ENCODE results near the gene BRPF3.

- TF ChIP-seq ZNF768 (tag by site-specific recombination; IDR thresholded peaks at IDR 0.05): 0 out of 2 replicates have a peak, but pooled peaks have one; percentile 14
- TF ChIP-seq ZNF174 (tag by site-specific recombination; IDR thresholded peaks at IDR 0.05): no peak
- TF ChIP-seq ZSCAN30 (tag by site-specific recombination; IDR thresholded peaks at IDR 0.05): no peak
- TF ChIP-seq PBX3 (CRISPR knock-in tag; IDR thresholded peaks at IDR 0.05): no peak
- TF ChIP-seq ZNF133 (tag by site-specific recombination; IDR thresholded peaks at IDR 0.05): no peak
- TF ChIP-seq ZNF670 (tag by site-specific recombination; IDR thresholded peaks at IDR 0.05; ENCODE audit: low read depth): no peak
- no peak for TF ChIP-seq CTCF (tag by site-specific recombination; IDR thresholded peaks at IDR 0.05)
- TF ChIP-seq ZNF16 (tag by site-specific recombination; IDR thresholded peaks at IDR 0.05; ENCODE audit: low read depth): no peak
- no peak for TF ChIP-seq ZNF23 (tag by site-specific recombination; IDR thresholded peaks at IDR 0.05; ENCODE audit: borderline replicate concordance)
- TF ChIP-seq TCF7L2 (IDR thresholded peaks at IDR 0.05; ENCODE audit: borderline replicate concordance, low read depth, low read length): no peak
- no peak for TF ChIP-seq ZNF785 (tag by site-specific recombination; IDR thresholded peaks at IDR 0.05)
- TF ChIP-seq ZBTB21 (tag by site-specific recombination; IDR thresholded peaks at IDR 0.05): no peak
- TF ChIP-seq ZBTB10 (tag by site-specific recombination; IDR thresholded peaks at IDR 0.05): no peak
- no peak for TF ChIP-seq ZBTB17 (tag by site-specific recombination; IDR thresholded peaks at IDR 0.05)
Observed at GRCh38 chr6:36243562-36244212, 47.1 kb downstream of the BRPF3 start.

Data from HEK293 (cell line).